ENCODE measurements around the gene DHX16. TPM values are rescaled to one million over a fixed set of nuclear protein-coding genes. Genes with fewer than 3 reads are reported as not detected.

DHX16 gene
- total and polyA plus RNA-seq, 9 of the 15 experiments (the other 6 are each of a cell fraction or from before 2014, with no cell fraction given) = 14.6 to 66.1 (median 47.5) TPM

GRCh38 chr6:30719791-30720737 is 47.3 kb upstream of the DHX16 start, which contains the start of gene TUBB (continued):
- TF ChIP-seq, protein P1, sequence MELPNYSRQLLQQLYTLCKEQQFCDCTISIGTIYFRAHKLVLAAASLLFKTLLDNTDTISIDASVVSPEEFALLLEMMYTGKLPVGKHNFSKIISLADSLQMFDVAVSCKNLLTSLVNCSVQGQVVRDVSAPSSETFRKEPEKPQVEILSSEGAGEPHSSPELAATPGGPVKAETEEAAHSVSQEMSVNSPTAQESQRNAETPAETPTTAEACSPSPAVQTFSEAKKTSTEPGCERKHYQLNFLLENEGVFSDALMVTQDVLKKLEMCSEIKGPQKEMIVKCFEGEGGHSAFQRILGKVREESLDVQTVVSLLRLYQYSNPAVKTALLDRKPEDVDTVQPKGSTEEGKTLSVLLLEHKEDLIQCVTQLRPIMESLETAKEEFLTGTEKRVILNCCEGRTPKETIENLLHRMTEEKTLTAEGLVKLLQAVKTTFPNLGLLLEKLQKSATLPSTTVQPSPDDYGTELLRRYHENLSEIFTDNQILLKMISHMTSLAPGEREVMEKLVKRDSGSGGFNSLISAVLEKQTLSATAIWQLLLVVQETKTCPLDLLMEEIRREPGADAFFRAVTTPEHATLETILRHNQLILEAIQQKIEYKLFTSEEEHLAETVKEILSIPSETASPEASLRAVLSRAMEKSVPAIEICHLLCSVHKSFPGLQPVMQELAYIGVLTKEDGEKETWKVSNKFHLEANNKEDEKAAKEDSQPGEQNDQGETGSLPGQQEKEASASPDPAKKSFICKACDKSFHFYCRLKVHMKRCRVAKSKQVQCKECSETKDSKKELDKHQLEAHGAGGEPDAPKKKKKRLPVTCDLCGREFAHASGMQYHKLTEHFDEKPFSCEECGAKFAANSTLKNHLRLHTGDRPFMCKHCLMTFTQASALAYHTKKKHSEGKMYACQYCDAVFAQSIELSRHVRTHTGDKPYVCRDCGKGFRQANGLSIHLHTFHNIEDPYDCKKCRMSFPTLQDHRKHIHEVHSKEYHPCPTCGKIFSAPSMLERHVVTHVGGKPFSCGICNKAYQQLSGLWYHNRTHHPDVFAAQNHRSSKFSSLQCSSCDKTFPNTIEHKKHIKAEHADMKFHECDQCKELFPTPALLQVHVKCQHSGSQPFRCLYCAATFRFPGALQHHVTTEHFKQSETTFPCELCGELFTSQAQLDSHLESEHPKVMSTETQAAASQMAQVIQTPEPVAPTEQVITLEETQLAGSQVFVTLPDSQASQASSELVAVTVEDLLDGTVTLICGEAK (IDR thresholded peaks at IDR 0.05) = peak; percentile 30; the same call in 1 of the 2 replicates
- TF ChIP-seq, protein P1 (CRISPR knock-in tag; IDR thresholded peaks at IDR 0.05) = no peak
- TF ChIP-seq NR2C2 (CRISPR knock-in tag; IDR thresholded peaks at IDR 0.05) (no peak), NR2C2 (tag; IDR thresholded peaks at IDR 0.05) (peak; percentile 54), ZNF354B (CRISPR knock-in tag; IDR thresholded peaks at IDR 0.05) (no peak), KDM5B (IDR thresholded peaks at IDR 0.05; ENCODE audit: insufficient replicate concordance, low read depth, low read length) (peak; percentile 91), ZBTB11 (CRISPR knock-in tag; IDR thresholded peaks at IDR 0.05) (0 out of 6 replicates have a peak, but pooled peaks of 1 of the 3 experiments have one; percentile 21), IRF9 (tag; IDR thresholded peaks at IDR 0.05) (peak; percentile 42; the same call in 1 of the 2 replicates), ZNF384 (IDR thresholded peaks at IDR 0.05; ENCODE audit: low read depth, low read length) (peak; percentile 73), FOXJ2 (tag; IDR thresholded peaks at IDR 0.05) (peak; percentile 14; the same call in 1 of the 2 replicates), FOXK2 (conservative IDR thresholded peaks at IDR 0.05 in 1 of 2, IDR thresholded peaks at IDR 0.05 in 1 of 2; ENCODE audit: low read depth in 2 of 2) (peak; percentile 69 to 82), TGIF2 (CRISPR knock-in tag; IDR thresholded peaks at IDR 0.05) (no peak)

Measured in K562 (cell line).